Subcutaneous abdominal adipose tissue (tissue), 5 donors: ENCODE results near the gene IL17REL.

Experiments used
- H3K27ac ChIP-seq: one replicate; pipeline ENCODE4 v1.7.0; 2013; ENCODE audit warnings: low read depth, mild to moderate bottlenecking, inconsistent platforms, low read length, moderate library complexity
- H3K27me3 ChIP-seq, 5 donors: one replicate each; pipeline ENCODE4 v1.7.0; 2013; ENCODE audit warnings: low read length in 5 of 5, inconsistent platforms in 1 of 5; ENCODE audit not compliant: control insufficient read depth in 5 of 5, insufficient read depth in 4 of 5
- H3K36me3 ChIP-seq, 5 donors: one replicate each; pipeline ENCODE4 v1.7.0; 2013; ENCODE audit warnings: low read length in 5 of 5; ENCODE audit not compliant: control insufficient read depth in 5 of 5, insufficient read depth in 5 of 5
- H3K4me1 ChIP-seq, 5 donors: one replicate each; pipeline ENCODE4 v1.7.0; 2013; ENCODE audit warnings: low read length in 5 of 5, mild to moderate bottlenecking in 3 of 5, moderate library complexity in 1 of 5; ENCODE audit not compliant: control insufficient read depth in 5 of 5, insufficient read depth in 5 of 5
- H3K4me3 ChIP-seq, 5 donors: one replicate each; pipeline ENCODE4 v1.7.0; 2013; ENCODE audit warnings: low read length in 5 of 5, low read depth in 1 of 5
- H3K9ac ChIP-seq, 5 donors: one replicate each; pipeline ENCODE4 v1.7.0; 2013; ENCODE audit warnings: low read length in 5 of 5, mild to moderate bottlenecking in 4 of 5, moderate library complexity in 3 of 5
- H3K9me3 ChIP-seq, 5 donors: one replicate each; pipeline ENCODE4 v1.7.0; 2013; ENCODE audit warnings: low read length in 5 of 5; ENCODE audit not compliant: control insufficient read depth in 5 of 5
- donor health status: healthy.
- donor health status: healthy.
- donor health status: healthy.
- donor health status: healthy.
- donor health status: healthy.

The IL17REL gene

GRCh38 chr22:49956418-49956770 lies 56.2 kb downstream of the IL17REL start:
- H3K27ac ChIP-seq, result peak overlapping the region; percentile 92
- H3K4me1 ChIP-seq, result peaks cover 6 to 84% (median 77%) of the 10 kb centered on the region in 5 donors
- peak overlapping the region in 3 of 5 donors; percentile 10 to 72 (median 65) for H3K9ac ChIP-seq
- H3K4me3 ChIP-seq, result no peak overlapping the region
- no peaks in the 10 kb centered on the region for H3K27me3 ChIP-seq
- H3K9me3 ChIP-seq, result no peaks in the 10 kb centered on the region
- H3K36me3 ChIP-seq, result peaks cover 0 to 1% (median under 1%) of the 10 kb centered on the region in 5 donors

GRCh38 chr22:49955581-49956417 lies 56.8 kb downstream of the IL17REL start:
- no peaks in the 10 kb centered on the region for H3K9me3 ChIP-seq
- no peaks in the 10 kb centered on the region for H3K36me3 ChIP-seq
- H3K9ac ChIP-seq, result peak overlapping the region in 3 of 5 donors; percentile 59 to 72 (median 69)
- peak overlapping the region; percentile 92 for H3K27ac ChIP-seq
- H3K27me3 ChIP-seq, result no peaks in the 10 kb centered on the region
- H3K4me3 ChIP-seq, result no peak overlapping the region
- H3K4me1 ChIP-seq, result peaks cover 6 to 84% (median 77%) of the 10 kb centered on the region in 5 donors

- no peaks in the 10 kb centered on the region for H3K36me3 ChIP-seq
- H3K9me3 ChIP-seq, result no peaks in the 10 kb centered on the region
- peak overlapping the region in 2 of 5 donors; percentile 38 to 72 for H3K9ac ChIP-seq
- no peaks in the 10 kb centered on the region for H3K27me3 ChIP-seq
- H3K4me3 ChIP-seq, result no peak overlapping the region
- peaks cover 6 to 84% (median 77%) of the 10 kb centered on the region in 5 donors for H3K4me1 ChIP-seq
- peak overlapping the region; percentile 92 for H3K27ac ChIP-seq
Observed at GRCh38 chr22:49954991-49955580, 57.5 kb downstream of the IL17REL start.

GRCh38 chr22:49954354-49954753 lies 58.2 kb downstream of the IL17REL start:
- Histone ChIP-seq H3K36me3 (no peaks in the 10 kb centered on the region), H3K27ac (peak overlapping the region; percentile 92), H3K9ac (peak overlapping the region; percentile 16 to 72 (median 53)), H3K27me3 (no peaks in the 10 kb centered on the region), H3K4me3 (no peak overlapping the region), H3K9me3 (no peaks in the 10 kb centered on the region), H3K4me1 (peaks cover 6 to 77% (median 70%) of the 10 kb centered on the region in 5 donors)

- Histone ChIP-seq H3K4me1 (peaks cover 6 to 76% (median 65%) of the 10 kb centered on the region in 5 donors), H3K4me3 (no peak overlapping the region), H3K27ac (peak overlapping the region; percentile 92), H3K27me3 (no peaks in the 10 kb centered on the region), H3K36me3 (no peaks in the 10 kb centered on the region), H3K9me3 (no peaks in the 10 kb centered on the region), H3K9ac (peak overlapping the region; percentile 16 to 72 (median 53))
Observed at GRCh38 chr22:49953680-49954344, 58.8 kb downstream of the IL17REL start.

GRCh38 chr22:49953027-49953679 lies 59.4 kb downstream of the IL17REL start:
- H3K9me3 ChIP-seq, result no peaks in the 10 kb centered on the region
- no peak overlapping the region for H3K4me3 ChIP-seq
- H3K4me1 ChIP-seq, result peaks cover 6 to 71% (median 61%) of the 10 kb centered on the region in 5 donors
- no peaks in the 10 kb centered on the region for H3K27me3 ChIP-seq
- peak overlapping the region in 3 of 5 donors; percentile 49 to 72 (median 67) for H3K9ac ChIP-seq
- H3K27ac ChIP-seq, result peak overlapping the region; percentile 92
- H3K36me3 ChIP-seq, result no peaks in the 10 kb centered on the region

GRCh38 chr22:49951986-49952896 lies 60.3 kb downstream of the IL17REL start:
- Histone ChIP-seq H3K9ac (peak overlapping the region in 2 of 5 donors; percentile 58 to 67), H3K4me1 (peaks cover 6 to 62% (median 55%) of the 10 kb centered on the region in 5 donors), H3K4me3 (no peak overlapping the region), H3K27me3 (no peaks in the 10 kb centered on the region), H3K36me3 (no peaks in the 10 kb centered on the region), H3K9me3 (no peaks in the 10 kb centered on the region), H3K27ac (peak overlapping the region; percentile 92)

- H3K27me3 ChIP-seq, result no peaks in the 10 kb centered on the region
- H3K4me3 ChIP-seq, result no peak overlapping the region
- no peaks in the 10 kb centered on the region for H3K9me3 ChIP-seq
- H3K36me3 ChIP-seq, result no peaks in the 10 kb centered on the region
- peaks cover 6 to 56% (median 49%) of the 10 kb centered on the region in 5 donors for H3K4me1 ChIP-seq
- H3K9ac ChIP-seq, result peak overlapping the region in 2 of 5 donors; percentile 58 to 62
- no peak overlapping the region for H3K27ac ChIP-seq
Observed at GRCh38 chr22:49951678-49951985, 60.9 kb downstream of the IL17REL start.

- Histone ChIP-seq H3K4me1 (peaks cover 6 to 51% (median 44%) of the 10 kb centered on the region in 5 donors), H3K9ac (peak overlapping the region in 1 of 5 donors; percentile 62), H3K27ac (no peak overlapping the region)
Observed at GRCh38 chr22:49951000-49951677, 61.4 kb downstream of the IL17REL start.

More at GRCh38 chr22:49951000-49951677, 61.4 kb downstream of the IL17REL start:
- H3K36me3 ChIP-seq, result no peaks in the 10 kb centered on the region
- H3K4me3 ChIP-seq, result no peak overlapping the region
- H3K27me3 ChIP-seq, result no peaks in the 10 kb centered on the region
- H3K9me3 ChIP-seq, result no peaks in the 10 kb centered on the region
